ENCODE results near the gene FAM83D.

The FAM83D gene

DNA sequence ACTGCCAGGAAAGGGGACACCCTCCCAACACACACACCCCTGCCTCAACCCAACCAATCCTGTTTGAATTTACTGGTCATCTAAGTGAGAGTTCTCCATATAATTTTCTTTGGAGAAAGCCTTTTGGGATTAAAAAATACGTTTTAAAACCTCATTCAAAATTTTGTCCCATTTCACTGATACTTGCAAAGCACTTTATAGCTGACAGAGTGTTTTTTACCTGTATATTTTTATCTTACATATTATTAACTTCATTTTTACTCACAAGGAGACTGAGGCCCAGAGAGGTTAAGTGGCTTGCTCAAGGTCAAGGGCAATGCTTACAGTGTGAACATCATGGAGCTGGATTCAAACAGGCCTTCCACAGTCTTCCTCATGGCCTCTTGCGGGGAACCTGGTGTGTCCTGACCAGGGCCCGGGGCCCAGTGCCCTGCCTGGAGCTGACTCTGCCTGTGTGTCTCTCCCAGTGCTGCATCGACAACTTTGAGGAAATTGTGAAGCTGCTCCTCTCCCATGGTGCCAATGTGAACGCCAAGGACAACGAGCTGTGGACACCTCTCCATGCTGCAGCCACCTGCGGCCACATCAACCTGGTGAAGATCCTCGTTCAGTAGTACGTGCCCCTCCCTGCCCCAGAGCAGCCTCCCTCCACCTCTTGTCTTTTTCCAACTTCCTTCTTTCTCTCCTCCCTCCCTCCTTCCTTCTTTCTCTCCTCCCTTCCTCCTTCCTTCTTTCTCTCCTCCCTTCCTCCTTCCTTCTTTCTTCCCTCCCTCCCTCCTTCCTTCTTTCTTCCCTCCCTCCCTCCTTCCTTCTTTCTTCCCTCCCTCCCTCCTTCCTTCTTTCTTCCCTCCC, 30.9 kb upstream of the FAM83D start:
- DNase-seq, result no peak

DNA sequence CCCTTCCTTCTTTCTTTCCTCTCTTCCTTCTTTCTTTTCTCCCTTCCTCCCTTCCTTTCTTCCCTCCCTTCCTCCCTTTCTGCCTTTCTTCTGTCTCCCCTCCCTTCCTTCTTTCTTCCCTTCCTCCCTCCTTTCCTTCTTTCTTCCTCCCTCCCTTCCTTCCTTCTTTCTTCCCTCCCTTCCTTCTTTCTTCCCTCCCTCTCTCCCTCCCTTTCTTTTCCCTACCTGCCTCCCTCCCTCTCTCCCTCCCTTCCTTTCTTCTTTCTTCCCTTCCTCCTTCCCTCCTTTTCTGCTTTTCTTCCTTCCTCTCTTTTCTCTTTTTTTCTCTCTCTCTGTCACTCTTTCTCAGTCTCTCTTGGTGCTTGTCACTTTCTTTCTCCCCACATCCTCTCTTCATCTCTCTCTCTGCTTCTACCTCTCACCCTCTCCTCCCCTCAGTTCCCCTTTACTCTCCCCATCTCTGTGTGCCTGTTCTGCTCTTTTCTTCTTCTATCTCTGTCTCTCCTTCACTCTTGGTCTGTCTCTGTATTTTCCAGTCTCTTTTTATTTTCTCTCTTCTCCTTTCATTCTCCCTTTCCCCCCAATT, 30.1 kb upstream of the FAM83D start:
- DNase-seq, result no peak

DNA sequence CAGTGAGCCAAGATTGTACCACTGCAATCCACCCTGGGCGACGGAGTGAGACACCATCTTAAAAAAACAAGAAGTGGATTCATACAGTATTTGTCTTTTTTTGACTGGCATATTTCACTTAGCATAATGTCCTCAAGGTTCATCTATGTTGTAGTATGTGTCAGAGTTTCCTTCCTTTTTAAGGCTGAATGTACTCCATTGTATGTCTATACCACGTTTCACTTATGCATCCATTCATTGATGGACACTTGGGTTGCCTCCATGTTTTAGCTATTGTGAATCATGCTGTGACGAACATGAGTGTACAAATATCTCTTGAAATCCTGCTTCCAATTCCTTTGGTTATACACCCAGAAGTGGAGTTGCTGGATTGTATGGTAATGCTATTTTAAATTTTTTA, 28.9 kb upstream of the FAM83D start:
- DNase-seq, result no peak

DNA sequence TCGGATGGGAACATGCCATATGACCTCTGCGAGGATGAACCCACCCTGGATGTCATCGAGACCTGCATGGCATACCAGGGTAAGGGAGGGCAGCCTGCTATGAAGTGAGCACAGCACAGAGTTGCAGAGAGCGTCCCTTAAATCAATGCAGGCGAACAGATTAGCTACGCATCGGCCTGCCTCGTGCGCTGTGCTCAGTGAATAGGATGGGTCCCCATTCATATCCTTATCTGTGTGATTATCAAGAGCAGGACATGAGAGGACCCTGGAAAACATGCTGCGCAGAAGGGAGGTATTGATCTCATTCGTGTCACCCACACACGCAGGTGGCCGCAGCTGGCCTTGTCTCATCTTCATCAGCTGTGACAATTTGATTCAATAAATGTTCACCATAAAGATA, 25.6 kb upstream of the FAM83D start:
- DNase-seq, result no peak

GRCh38 chr20:38902601-38903000, 23.6 kb upstream of the FAM83D start:
- no peak for DNase-seq

DNA sequence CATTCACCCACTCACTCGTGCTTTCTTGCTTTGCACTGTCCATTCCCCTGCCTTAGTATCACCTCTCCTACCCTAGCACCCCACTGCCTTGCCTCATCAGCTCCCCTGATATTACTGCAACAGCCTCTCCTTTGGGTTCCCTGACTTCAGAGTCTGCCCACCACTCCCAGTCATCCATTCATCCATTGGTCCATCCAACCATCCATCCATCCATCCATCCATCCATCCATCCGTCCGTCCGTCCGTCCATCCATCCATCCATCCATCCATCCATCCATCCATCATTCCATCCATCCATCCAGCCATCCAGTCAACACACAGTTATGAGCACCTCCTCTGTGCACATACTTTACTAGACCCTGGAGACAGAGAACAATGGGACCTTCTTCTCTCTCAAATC, 22.9 kb upstream of the FAM83D start:
- DNase-seq, result no peak

GRCh38 chr20:38905375-38905774, 20.8 kb upstream of the FAM83D start:
- DNase-seq, result no peak

DNA sequence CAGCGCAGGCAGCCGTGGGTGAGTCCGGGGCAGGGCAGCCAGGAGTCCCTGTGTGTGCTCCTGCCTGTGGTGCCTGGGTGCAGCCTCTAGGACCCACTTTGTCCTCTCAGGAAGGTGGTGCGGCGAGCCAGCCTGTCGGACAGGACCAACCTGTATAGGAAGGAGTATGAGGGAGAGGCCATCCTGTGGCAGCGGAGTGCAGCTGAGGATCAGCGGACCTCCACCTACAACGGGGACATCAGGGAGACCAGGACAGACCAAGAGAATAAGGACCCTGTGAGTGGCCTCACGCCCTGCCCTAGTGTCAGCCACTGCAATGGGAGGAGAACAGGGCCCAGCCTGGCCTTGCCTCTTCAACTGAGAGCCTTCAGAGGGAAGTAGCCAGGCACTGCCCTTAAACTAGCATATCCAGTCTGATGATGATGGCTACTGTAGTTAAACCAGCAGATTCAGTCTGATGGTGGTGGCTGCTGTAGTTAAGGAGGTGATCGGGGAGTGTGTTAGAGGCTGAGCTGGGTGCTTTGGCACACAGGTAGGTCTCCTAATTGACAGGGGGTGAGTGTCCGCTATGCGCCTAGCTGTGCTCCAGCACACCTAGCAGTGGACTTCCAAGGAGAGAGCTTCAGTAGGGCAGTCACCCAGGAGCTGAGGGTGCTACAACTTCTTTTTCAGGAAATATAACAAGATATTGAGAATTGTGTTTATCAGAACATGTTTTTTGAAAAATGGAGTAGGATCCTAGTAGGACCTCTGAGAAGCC, 18.1 kb upstream of the FAM83D start:
- no peak for DNase-seq

DNA sequence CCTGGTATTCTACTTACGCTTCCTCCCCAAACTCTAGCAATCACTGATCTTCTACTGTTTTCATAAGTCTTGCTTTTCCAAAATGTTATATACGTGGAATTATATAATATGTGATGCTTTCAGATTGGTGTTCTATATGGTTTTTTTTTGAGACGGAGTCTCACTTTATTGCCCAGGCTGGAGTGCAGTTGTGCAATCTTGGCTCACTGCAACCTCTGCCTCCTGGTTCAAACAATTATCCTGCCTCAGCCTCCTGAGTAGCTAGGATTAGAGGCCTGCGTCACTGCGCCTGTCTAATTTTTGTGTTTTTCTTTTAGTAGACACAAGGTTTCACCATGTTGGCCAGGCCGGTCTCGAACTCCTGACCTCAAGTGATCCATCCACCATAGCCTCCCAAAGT, 10.9 kb upstream of the FAM83D start:
- DNase-seq, result no peak

- no peak for DNase-seq
These were observed 8.6 kb upstream of the FAM83D start for GRCh38 chr20:38917657-38918056.

DNA sequence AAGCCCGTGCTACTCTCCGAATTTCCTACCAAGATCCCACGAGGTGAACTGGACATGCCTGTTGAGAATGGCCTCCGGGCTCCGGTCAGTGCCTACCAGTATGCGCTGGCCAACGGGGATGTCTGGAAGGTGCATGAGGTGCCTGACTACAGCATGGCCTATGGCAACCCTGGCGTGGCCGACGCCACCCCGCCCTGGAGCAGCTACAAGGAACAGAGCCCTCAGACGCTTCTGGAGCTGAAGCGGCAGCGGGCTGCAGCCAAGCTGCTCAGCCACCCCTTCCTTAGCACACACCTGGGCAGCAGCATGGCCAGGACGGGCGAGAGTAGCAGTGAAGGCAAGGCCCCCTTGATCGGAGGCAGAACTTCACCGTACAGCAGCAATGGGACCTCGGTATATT, 8.0 kb upstream of the FAM83D start:
- no peak for DNase-seq

GRCh38 chr20:38919683-38920082, 6.5 kb upstream of the FAM83D start:
- no peak for DNase-seq

DNA sequence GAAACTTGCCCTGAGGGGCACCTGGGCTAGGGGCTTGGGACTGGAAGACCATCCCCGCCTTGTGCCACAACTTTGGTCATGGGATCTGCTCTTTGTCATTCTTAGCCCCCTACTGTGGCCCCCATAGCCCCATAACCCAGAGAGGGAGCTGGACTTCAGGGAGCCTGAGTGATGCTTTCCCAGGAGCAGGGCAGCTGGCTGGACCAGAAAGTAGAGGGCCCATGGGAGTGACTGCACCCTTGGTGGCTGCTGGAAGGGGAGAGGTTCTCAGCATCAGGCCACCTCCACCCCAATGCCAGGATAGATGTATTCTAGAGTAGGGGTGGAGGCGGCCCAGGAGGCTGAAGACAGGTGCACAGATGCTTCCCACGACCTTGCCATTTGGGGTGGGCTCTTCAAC, 5.8 kb upstream of the FAM83D start:
- no peak for DNase-seq

GRCh38 chr20:38920851-38921250, 5.4 kb upstream of the FAM83D start:
- DNase-seq, result no peak

DNA sequence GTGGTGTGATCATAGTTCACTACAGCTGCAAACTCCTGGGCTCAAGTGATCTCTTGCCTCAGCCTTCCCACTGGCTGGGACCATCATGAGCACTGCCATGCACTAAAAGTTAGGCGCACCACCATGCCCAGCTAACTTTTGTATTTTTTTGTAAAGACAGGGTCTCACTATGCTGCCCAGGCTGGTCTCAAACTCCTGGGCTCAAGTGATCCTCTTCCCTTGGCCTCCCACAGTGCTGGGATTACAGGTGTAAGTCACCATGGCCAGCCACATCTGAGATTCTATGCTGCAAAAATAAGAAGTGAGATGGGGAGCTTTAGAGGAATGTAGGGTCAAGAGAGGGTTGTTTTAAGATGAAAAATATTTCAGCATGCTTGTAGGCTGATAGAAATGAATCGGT, 1.5 kb upstream of the FAM83D start:
- DNase-seq, result no peak

DNA sequence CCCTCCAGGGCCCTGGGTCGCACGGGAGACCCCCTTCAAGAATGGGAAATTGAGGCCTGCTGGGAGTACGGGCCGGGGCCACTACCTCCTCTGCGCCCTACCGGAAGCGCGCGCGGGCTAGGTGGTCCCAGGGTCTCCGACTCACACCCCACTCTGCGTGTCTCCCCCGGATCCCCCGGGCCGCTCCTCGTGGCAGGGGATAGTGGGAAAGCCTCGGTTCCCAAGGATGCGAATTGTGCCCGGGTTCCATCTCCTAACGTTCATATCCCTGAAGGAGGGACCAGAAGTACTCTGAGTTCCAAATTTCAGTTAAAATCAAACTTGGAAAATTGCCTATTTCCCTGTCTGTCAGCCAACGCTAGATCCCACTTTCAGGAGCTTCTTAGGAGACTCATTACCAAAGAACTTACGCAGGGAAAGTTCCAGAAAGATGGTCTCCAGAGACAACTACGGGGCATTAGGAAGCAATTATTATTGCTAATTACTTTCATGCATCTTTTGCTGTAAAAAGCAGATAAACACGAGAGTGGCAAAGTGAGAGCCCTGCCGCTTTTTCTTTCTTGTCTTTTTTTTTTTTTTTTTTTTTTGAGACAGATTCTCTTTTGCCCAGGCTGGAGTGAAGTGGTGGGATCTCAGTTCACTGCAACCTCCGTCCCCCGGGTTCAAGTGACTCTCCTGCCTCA, 858 bp downstream of the FAM83D start:
- no peak for DNase-seq

DNA sequence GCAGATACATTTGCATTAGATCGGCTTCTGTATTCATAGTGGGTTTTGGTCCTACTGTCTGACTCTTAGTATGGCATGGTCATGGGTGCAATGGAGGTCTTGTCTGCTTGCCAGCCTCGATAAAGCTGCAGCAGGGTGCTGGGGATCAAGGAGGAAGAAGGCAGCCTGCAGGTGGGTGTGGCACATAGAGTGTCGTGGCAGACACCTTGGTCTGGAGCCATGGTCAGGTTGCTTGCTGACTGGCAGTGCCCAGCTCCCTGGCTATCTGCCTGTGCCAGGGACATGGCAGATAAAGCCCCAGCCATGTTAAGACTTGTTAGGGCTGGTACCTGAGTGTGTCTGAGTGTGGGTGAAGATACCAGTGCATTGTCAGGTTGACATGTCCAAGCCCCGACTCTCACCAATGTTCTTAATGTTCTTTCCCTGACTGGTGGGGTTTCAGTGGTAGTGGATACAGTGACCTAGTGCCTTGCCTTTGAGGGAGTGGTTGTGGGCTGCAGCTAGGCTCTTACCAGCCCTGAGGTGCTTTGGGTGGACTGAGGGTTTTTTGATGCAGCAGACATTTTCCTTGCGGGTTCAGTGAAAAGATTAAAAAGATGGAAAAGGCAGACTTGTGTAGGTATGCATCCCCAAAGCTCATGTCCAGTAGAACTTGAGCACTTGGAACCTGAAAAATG, 1.8 kb downstream of the FAM83D start:
- DNase-seq, result no peak

DNA sequence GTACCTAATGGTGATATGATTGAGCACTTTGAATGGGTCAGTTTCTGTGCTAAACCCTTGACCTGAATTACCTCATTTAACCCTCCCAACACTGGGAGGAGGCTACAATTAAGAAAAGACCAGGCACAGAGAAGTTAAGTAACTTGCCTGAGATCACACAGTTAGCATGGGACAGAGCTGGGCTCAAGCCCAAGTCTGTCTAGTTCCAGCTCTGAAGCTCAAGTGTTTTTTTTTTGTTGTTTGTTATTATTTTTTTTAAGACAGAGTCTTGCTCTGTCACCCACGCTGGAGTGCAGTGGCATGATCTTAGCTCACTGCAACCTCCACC, 4.0 kb downstream of the FAM83D start:
- no peak for DNase-seq

- DNase-seq, result no peak
These were observed 5.8 kb downstream of the FAM83D start for GRCh38 chr20:38931984-38932383.

DNA sequence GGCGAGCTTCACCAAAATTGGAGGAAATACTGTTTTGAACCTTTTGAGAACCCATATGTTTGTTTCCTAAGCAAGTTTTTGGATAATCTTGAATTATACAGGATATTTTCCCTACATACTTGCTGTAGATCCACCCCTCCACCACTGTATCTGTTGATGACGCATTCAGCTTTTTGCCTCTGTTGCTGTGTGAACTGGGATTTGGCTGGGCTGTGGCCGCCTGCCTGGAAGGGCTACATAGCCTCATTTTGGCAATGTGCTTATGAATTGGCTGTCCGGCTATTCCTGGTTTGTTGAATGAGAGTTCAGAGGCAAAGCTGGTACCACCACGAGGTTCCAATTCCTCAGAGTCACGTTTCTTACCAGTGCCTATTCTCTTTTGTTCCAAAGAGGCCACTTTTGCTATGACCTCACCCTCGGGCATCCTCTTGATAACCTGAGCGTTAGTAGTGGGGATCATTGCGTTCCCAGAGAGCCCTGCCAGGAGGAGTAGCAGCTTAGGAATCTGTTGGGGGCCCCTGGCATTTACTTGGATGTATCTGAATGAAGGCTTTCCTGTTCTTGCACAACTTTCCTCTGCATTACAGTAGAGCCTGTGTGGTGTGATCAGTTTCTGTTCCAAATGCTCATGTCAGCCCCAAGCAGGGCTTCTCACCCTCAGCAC, 6.4 kb downstream of the FAM83D start:
- no peak for DNase-seq

DNA sequence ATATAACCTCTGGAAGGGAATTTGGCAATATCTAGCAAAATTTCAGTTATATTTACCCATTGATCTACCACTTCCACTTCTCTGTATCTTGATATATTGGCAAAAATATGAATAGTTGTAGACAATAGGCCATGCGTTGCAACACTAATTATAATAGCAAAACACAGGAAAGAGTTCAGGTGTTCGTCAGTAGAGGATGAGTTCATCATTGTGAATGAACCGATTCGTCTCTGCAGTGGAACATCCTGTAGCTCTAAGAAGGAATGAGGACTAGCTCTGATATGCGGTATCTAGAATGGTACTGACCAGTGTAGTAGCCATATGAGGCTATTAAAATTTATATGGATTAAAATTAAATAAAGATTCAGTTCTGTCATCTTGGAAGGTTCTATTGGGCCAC, 8.3 kb downstream of the FAM83D start:
- no peak for DNase-seq

DNA sequence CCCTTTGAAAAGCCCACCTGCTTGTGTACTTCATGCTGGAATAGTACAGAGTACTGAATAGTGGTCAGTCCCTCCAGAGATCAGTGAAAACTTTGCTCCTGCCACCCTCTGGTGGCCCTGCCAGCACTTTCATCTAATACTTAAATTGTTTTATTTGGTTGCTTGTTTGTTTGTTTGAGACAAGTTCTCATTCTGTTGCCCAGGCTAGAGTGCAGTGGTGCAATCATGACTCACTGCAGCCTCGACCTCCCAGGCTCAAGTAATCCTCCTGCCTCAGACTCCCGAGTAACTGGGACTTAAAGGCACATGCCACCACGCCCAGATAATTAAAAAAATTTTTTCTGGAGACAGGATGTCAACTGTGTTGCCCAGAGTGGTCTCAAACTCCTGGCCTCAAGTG, 9.1 kb downstream of the FAM83D start:
- DNase-seq, result no peak
